Stimulated activated CD8-positive, alpha-beta memory T cell treated with anti-CD3 and anti-CD28 coated beads, Interleukin-4, amount 100 ng/mL, for 48 hours (primary cell): ENCODE results near the gene PAXIP1.

ENCODE experiments used
- DNase-seq: peaks from one replicate; pipeline ENCODE4 v3.0.0-alpha.2; 2020

PAXIP1 gene

GRCh38 chr7:154911862-154912455 is 91.0 kb downstream of the PAXIP1 start:
- DNase-seq, result no peak

- no peak for DNase-seq
These were observed 91.5 kb downstream of the PAXIP1 start for GRCh38 chr7:154911411-154911810.

GRCh38 chr7:154910977-154911376 is 91.9 kb downstream of the PAXIP1 start:
- no peak for DNase-seq

- no peak for DNase-seq
These were observed 92.8 kb downstream of the PAXIP1 start for GRCh38 chr7:154910125-154910524.

- no peak for DNase-seq
These were observed 93.5 kb downstream of the PAXIP1 start for GRCh38 chr7:154909241-154910105.

GRCh38 chr7:154907651-154908620 is 95.0 kb downstream of the PAXIP1 start:
- DNase-seq, result no peak

- no peak for DNase-seq
These were observed 96.1 kb downstream of the PAXIP1 start for GRCh38 chr7:154906736-154907355.

- no peak for DNase-seq
These were observed 96.7 kb downstream of the PAXIP1 start for GRCh38 chr7:154906201-154906600.

- no peak for DNase-seq
These were observed 97.3 kb downstream of the PAXIP1 start for GRCh38 chr7:154905615-154906014.

- DNase-seq, result no peak
These were observed 97.8 kb downstream of the PAXIP1 start for GRCh38 chr7:154905146-154905545.

- no peak for DNase-seq
These were observed 99.7 kb downstream of the PAXIP1 start for GRCh38 chr7:154903083-154903731.

GRCh38 chr7:154902600-154903082 is 100.3 kb downstream of the PAXIP1 start:
- DNase-seq, result no peak

- DNase-seq, result no peak
These were observed 103.1 kb downstream of the PAXIP1 start for GRCh38 chr7:154899862-154900261.

- DNase-seq, result no peak
These were observed 103.7 kb downstream of the PAXIP1 start for GRCh38 chr7:154898973-154899855.

- DNase-seq, result no peak
These were observed 106.8 kb downstream of the PAXIP1 start for GRCh38 chr7:154896076-154896475.
